Adipocyte (in vitro differentiated cells): ENCODE measurements around the gene STK40.
A peak's percentile ranks its signal among the peaks of the same experiment; 100 is the strongest.

Source experiments
- DNase-seq: peaks from one replicate; pipeline ENCODE4 v3.0.0-alpha.2; 2015; ENCODE audit warnings: low read depth
- H3K27me3 ChIP-seq: replicated peaks from 2 replicates; pipeline ENCODE4 v1.7.0; 2013; ENCODE audit warnings: mild to moderate bottlenecking, low read length, moderate library complexity; ENCODE audit not compliant: control insufficient read depth, insufficient read depth
- H3K36me3 ChIP-seq: 2 replicates; pipeline ENCODE4 v1.7.0; 2013; ENCODE audit warnings: low read length, mild to moderate bottlenecking, moderate library complexity; ENCODE audit not compliant: control insufficient read depth, insufficient read depth, severe bottlenecking
- H3K4me1 ChIP-seq: 2 replicates; pipeline ENCODE4 v1.7.0; 2013; ENCODE audit warnings: mild to moderate bottlenecking, low read length, moderate library complexity; ENCODE audit not compliant: control insufficient read depth, insufficient read depth
- H3K4me3 ChIP-seq: 2 replicates; pipeline ENCODE4 v1.7.0; 2013; ENCODE audit warnings: mild to moderate bottlenecking, low read length, moderate library complexity
- H3K9ac ChIP-seq: 2 replicates; pipeline ENCODE4 v1.7.0; 2013; ENCODE audit warnings: mild to moderate bottlenecking, low read length, moderate library complexity
- H3K9me3 ChIP-seq: 2 replicates; pipeline ENCODE4 v1.7.0; 2013; ENCODE audit warnings: mild to moderate bottlenecking, low read length, moderate library complexity; ENCODE audit not compliant: control insufficient read depth

STK40 gene

DNA sequence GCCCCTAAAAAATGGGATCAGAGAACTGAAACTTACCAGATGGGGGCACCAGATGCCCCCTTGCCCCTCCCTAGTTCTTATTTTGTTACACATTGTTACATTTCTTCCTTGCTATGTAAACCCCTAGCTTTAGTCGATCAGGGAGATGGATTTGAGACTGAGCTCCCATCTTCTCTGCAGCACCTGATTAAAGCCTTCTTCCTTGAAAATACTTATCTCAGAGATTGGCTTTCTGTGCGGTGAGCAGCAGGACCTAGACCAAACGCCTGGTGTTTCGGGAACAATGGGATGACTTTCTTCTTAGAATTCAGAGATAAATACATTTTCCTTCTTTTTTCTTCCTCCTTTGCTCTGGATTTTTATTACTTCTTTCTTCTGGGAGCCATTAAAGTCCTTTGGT, 28.7 kb upstream of the STK40 start:
- H3K27me3 ChIP-seq: no peaks in the 10 kb centered on the region
- peaks cover 18% of the 10 kb centered on the region for H3K4me1 ChIP-seq
- no peak overlapping the region for H3K9ac ChIP-seq

DNA sequence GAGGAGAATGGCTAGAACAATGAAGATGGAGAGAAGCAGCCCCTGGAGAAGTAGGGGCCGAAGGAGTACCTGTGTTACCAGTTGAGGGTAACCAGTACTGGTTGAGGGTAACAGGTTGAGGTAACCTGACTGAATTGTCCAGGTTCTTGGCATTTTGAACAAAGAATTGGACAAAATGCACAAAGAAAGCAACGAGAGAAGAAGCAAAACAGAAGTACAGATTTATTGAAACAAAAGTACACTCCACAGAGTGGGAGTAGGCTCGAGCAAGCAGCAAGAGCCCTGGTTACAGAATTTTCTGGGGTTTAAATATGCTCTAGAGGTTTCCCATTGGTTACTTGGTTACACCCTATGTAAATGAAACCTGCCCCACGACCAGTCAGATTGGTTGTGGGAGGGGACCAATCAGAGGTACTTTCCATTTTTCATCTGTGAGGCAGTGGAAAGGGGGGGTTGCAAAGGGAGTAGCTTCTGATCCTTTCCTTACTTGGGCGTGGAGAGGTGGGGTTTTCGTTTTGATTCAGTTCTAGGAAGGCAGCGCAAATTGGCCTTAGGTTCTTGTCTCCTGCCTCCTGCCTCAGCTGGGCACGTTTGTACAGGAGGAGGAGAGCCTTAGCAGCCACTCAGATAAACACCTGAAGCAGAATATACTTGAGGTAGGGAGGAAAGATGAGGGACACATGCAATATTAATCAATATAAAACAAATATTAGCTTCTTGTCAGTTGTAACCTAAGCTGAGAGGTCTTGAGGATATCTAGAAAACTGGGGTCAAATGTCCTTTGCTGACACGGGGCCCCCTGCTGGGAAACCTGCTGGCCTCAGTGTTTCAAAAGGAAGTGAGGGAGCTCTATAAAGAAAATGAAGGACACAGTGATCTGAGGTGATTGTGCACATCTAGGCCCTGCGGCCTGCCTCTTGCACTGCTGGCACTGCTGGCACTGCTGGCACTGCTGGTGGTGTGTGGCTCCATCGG, 26.2 kb upstream of the STK40 start:
- Histone ChIP-seq H3K4me3 (no peak overlapping the region), H3K9me3 (no peaks in the 10 kb centered on the region)
- DNase-seq: no peak

More for the DNA sequence above, 28.7 kb upstream of the STK40 start:
- Histone ChIP-seq H3K9me3 (no peaks in the 10 kb centered on the region), H3K4me3 (no peak overlapping the region), H3K36me3 (peaks cover 2% of the 10 kb centered on the region)
- DNase-seq: no peak

DNA sequence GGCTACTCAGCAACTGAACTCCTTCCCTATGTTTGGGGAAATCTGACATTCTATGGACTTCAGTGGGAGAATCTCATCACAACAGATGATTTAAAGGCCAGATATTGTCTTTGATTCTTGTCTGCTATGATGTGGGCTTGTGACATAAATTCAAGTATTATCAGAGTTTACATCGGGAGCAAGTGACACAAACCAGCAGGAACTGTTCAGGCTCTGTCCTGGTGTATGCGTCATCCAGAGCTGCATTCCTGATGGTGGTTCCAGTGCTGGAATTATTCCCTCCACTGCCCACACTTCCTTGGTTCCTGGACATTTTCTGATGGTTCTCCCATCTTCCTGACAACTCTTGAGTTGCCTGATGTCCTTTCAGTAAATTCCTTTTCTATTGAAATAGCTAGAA, 22.8 kb upstream of the STK40 start:
- Histone ChIP-seq H3K4me3 (no peak overlapping the region), H3K36me3 (peaks cover 2% of the 10 kb centered on the region), H3K9me3 (no peaks in the 10 kb centered on the region), H3K27me3 (no peaks in the 10 kb centered on the region), H3K4me1 (no peaks in the 10 kb centered on the region), H3K9ac (no peak overlapping the region)
- DNase-seq: peak; percentile 71

More for the DNA sequence above, 26.2 kb upstream of the STK40 start:
- Histone ChIP-seq H3K9ac (no peak overlapping the region), H3K36me3 (peaks cover 2% of the 10 kb centered on the region), H3K4me1 (no peaks in the 10 kb centered on the region), H3K27me3 (no peaks in the 10 kb centered on the region)

DNA sequence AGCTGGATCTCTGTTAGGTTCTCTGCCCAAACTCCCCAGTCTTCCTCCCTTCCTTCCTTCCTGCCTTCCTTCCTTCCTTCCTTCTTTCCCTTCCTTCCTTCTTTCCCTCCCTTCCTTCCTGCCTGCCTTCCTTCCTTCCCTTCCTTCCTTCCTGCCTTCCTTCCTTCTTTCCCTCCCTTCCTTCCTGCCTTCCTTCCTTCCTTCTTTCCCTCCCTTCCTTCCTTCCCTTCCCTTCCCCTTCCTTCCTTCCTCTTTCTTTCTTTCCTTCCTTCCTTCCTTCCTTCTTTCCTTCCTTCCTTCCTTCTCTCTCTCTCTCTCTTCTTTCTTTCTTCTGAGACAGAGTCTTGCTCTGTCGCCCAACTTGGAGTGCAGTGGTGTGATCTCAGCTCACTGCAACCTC, 20.7 kb upstream of the STK40 start:
- Histone ChIP-seq H3K27me3 (no peaks in the 10 kb centered on the region), H3K4me1 (no peaks in the 10 kb centered on the region), H3K9me3 (no peaks in the 10 kb centered on the region), H3K4me3 (no peak overlapping the region), H3K9ac (no peak overlapping the region), H3K36me3 (no peaks in the 10 kb centered on the region)
- DNase-seq: no peak

DNA sequence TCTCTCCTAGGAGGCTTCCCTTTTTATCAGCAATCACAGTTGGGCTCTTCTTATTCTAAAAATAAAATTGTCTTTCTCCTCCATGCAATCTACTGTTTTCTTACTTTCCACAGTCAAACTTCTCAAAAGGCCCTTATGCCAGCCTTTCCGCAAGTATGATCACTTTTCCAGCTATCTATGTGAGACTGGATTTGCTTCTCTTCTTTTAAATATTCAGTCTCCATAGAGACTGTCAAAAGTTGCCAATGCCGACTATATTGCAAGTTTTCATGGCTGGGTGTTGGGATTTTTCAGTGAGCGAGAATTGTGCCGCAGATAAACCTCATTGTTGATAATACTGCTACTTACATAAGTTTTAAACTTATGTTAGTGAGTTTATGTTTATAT, 16.8 kb upstream of the STK40 start:
- no peak for DNase-seq
- H3K36me3 ChIP-seq: no peaks in the 10 kb centered on the region
- peaks cover 4% of the 10 kb centered on the region for H3K4me1 ChIP-seq
- H3K4me3 ChIP-seq: no peak overlapping the region
- no peaks in the 10 kb centered on the region for H3K9me3 ChIP-seq
- no peak overlapping the region for H3K9ac ChIP-seq
- H3K27me3 ChIP-seq: no peaks in the 10 kb centered on the region

DNA sequence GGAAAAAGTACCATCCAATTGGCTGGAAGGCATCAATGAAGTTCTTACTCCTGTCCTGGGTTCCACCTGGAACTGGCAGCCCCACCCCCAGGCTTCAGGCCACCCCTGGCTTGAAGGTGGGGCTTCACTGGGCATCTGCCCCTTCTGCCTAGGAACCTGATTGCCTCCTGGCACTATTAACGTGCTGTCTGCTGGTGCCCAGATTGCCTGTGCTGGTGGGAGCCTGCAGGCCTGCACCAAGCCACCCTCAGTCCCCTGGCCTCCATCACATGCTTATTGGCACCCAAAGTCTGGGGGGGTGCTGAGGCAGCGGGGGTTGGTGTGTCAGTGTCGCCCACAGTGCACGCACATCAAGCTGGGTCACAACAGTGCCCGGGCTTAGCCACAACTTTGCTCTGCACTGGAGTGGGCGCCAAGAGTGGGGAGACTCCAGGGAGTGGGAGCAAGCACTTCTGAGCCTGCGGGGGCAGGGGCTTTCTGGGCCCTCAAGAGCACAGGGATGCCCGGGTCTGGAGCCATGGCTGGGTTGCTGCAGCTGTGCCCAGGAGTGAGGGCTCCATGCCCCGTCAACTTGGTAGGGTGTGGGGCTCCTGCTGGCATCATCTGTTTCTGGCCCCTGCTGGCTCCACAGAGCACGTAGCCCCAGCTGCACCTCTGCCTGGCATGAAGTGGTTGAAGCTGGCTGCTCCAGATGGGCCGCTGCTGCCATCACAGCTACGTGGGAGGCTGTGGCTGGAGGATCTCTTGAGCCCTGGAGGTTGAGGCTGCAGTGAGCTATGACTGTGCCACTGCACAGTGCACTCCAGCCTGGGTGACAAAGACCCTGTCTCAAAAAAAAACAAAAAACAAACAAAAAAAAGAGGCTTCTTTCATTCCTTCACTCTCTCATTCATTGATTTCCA, 16.1 kb upstream of the STK40 start:
- Histone ChIP-seq H3K27me3 (no peaks in the 10 kb centered on the region), H3K9ac (peak overlapping the region; percentile 89), H3K4me1 (peaks cover 6% of the 10 kb centered on the region), H3K4me3 (peak overlapping the region; percentile 86), H3K36me3 (no peaks in the 10 kb centered on the region), H3K9me3 (no peaks in the 10 kb centered on the region)
- DNase-seq: no peak

DNA sequence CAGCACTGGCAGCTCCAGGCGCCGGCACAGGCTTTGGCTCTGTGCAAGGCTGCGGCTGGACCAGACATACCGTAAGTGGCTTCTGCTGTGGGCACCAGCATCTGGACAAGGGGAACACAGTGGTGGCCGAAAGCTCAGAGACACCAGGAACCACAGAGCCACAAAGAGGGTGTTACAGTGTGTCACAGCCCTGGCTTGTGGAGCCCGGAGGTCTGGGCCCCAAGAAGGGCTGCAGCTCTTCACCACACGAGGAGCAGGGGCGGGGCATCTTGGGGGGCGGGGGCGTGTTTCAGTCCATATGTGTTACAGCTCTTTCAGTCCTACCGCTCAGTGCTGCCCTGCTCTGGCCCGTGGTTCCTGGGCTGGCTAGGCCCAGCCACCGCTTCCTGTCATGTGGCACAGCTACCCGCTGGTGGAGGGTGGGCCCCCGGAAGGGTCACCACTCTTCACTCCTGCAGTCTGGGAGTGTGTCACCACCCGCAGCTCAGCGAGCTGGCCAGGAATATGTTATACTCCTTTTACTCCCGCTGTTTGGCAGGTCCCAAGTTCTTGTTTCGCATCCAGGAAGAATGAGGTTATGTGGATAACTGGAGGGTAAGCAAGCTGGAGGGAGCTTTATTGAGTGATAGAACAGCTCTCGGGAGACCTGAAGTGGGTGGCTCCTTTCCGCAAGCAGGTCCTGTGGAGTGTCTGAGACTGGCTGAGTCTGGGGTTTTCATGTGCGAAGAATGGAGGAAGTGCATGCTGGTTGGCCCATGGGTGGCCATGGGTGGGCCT, 15.3 kb upstream of the STK40 start:
- H3K27me3 ChIP-seq: no peaks in the 10 kb centered on the region
- no peak for DNase-seq
- peaks cover 14% of the 10 kb centered on the region for H3K4me1 ChIP-seq
- no peaks in the 10 kb centered on the region for H3K9me3 ChIP-seq
- H3K4me3 ChIP-seq: peak overlapping the region; percentile 86
- no peaks in the 10 kb centered on the region for H3K36me3 ChIP-seq
- peak overlapping the region; percentile 89 for H3K9ac ChIP-seq

DNA sequence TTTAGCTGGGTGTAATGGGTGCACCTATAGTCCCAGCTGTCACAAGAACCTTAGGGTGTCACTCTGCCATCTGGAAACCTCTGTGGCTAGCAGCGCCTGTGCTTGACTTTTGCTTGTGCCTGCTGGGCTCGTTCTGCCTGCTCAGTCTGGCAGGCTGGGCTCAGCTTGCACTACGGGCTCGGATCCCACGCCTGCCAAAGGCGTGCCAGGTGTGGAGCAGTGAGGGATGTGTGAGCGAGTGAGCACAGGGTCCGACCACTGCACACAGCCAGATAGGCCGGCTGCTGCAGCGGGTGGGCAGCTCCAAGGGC, 14.7 kb upstream of the STK40 start:
- Histone ChIP-seq H3K36me3 (no peaks in the 10 kb centered on the region), H3K27me3 (no peaks in the 10 kb centered on the region), H3K9me3 (no peaks in the 10 kb centered on the region), H3K9ac (peak overlapping the region; percentile 82), H3K4me1 (peaks cover 14% of the 10 kb centered on the region), H3K4me3 (peak overlapping the region; percentile 66)
- no peak for DNase-seq

DNA sequence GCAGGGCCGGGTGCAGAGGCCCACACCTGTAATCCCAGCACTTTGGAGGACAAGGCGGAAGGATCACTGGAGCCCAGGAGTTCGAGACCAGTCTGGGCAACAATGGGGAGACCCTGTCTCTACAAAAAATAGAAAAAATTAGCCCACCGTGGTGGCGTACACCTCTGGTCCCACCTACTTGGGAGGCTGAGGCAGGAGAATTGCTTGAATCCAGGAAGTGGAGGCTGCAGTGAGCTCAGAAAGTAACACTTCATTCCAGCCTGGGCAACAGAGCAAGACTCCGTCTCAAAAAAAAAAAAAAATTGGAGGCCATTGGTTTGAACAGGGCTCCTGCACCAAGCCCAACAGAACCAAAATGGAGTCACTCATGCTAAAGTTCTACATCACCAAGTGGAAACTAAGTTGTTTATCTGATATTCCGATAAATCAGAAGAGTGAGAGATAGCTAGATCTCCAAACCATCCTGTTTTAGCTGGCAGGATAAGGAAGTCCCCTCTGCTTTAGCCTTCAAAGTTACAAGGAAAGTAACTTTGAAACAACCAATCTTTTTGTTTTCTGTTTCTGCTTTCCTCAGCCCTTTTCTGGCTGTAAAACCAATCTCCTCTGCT, 12.8 kb upstream of the STK40 start:
- peaks cover 14% of the 10 kb centered on the region for H3K4me1 ChIP-seq
- H3K4me3 ChIP-seq: peak overlapping the region; percentile 99
- peak overlapping the region; percentile 97 for H3K9ac ChIP-seq
- DNase-seq: no peak
- H3K9me3 ChIP-seq: no peaks in the 10 kb centered on the region
- no peaks in the 10 kb centered on the region for H3K27me3 ChIP-seq
- peaks cover 6% of the 10 kb centered on the region for H3K36me3 ChIP-seq

DNA sequence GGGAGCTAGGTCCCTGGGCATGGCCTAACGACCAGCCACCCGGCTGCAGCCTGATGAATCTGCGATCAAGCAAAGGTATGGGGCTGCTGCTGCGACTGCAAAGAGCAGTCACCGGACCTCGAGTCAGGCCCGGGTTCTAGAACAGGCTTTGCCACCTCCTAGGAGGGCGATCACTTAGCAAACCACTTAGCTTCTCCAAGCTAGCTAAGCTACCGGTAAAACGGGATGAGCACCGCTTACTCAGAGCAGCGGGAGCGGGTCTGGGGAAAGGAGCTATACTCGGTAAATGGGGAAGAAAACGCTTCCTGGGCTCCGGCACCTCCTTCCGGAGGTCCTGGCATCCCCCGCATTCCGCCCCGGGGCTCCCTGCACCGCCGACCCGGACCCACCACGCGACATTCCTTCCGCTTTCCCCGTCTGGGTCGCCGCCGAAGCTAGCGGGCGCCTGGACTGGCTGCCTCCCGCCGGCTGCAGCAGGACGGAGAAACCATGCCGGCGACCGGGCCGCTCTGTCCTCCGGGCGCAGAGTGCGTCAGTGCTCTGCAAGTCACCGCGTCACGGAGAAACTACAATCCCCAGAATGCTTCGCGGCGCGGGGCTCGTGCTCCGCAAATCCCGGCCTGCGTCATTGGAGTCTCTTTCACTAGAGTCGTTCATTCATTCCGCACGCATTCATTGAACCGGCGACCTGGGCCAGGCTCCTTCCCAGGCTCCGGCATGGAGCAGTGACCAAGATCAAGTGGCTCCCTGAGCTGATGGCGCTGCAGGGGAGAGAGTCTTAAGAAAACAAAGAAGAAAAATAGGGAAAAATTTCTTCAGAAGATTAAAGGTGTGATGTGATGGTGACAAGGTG, 11.9 kb upstream of the STK40 start, which contains the start of gene LSM10:
TSS of gene LSM10 (minus strand) at position 531 of the 853 bp plus-strand sequence. CDS start 3,779 bp downstream, outside the sequence.
- Histone ChIP-seq H3K36me3 (peaks cover 15% of the 10 kb centered on the region), H3K9me3 (no peaks in the 10 kb centered on the region), H3K4me3 (peak within 1 kb of the TSS; percentile 99), H3K27me3 (no peaks in the 10 kb centered on the region), H3K9ac (peak within 1 kb of the TSS; percentile 97), H3K4me1 (peaks cover 14% of the 10 kb centered on the region)
- peak; percentile 100 for DNase-seq
